Parathyroid adenoma (tissue), 2 donors: ENCODE data around the gene C14orf180.

Experiments used
- H2AFZ ChIP-seq: fragments of 300-600 bp; sonication (generic); one replicate; pipeline ENCODE4 v1.7.0; 2017; ENCODE audit warnings: antibody characterized with exemption, mild to moderate bottlenecking
- H3K27ac ChIP-seq: fragments of 300-600 bp; sonication (generic); one replicate; pipeline ENCODE4 v1.7.0; 2017
- H3K27me3 ChIP-seq: fragments of 300-600 bp; sonication (generic); one replicate; pipeline ENCODE4 v1.7.0; 2017; ENCODE audit warnings: low read length; ENCODE audit not compliant: control insufficient read depth, insufficient read depth
- H3K36me3 ChIP-seq: fragments of 300-600 bp; sonication (generic); one replicate; pipeline ENCODE4 v1.7.0; 2017; ENCODE audit warnings: low read length; ENCODE audit not compliant: control insufficient read depth, insufficient read depth
- H3K4me1 ChIP-seq: fragments of 300-600 bp; sonication (generic); one replicate; pipeline ENCODE4 v1.7.0; 2017; ENCODE audit warnings: control low read depth
- H3K4me2 ChIP-seq: fragments of 300-600 bp; sonication (generic); one replicate; pipeline ENCODE4 v1.7.0; 2017; ENCODE audit warnings: low read length
- H3K4me3 ChIP-seq: fragments of 300-600 bp; sonication (generic); one replicate; pipeline ENCODE4 v1.7.0; 2017; ENCODE audit warnings: low read depth, low read length
- H3K79me2 ChIP-seq: fragments of 300-600 bp; sonication (generic); one replicate; pipeline ENCODE4 v1.7.0; 2017; ENCODE audit warnings: control low read depth
- H3K9ac ChIP-seq: fragments of 300-600 bp; sonication (generic); one replicate; pipeline ENCODE4 v1.7.0; 2017; ENCODE audit warnings: mild to moderate bottlenecking
- H3K9me3 ChIP-seq: fragments of 300-600 bp; sonication (generic); one replicate; pipeline ENCODE4 v1.7.0; 2017; ENCODE audit warnings: low read length; ENCODE audit not compliant: control insufficient read depth
- CTCF ChIP-seq: fragments of 300-600 bp; sonication (generic); IDR thresholded peaks from one replicate; pipeline ENCODE4 v1.7.0; 2017; ENCODE audit warnings: antibody characterized with exemption, mild to moderate bottlenecking
- donor health status: primary hyperparathyroidism.

The C14orf180 gene

GRCh38 chr14:104556256-104557021, 23.1 kb upstream of the C14orf180 start:
- no peaks in the 10 kb centered on the region for H3K27me3 ChIP-seq

GRCh38 chr14:104557086-104557485, 22.5 kb upstream of the C14orf180 start:
- Histone ChIP-seq H3K9me3 (no peaks in the 10 kb centered on the region), H3K27me3 (no peaks in the 10 kb centered on the region), H3K4me1 (no peaks in the 10 kb centered on the region), H2AFZ (no peak overlapping the region), H3K4me3 (no peak overlapping the region), H3K4me2 (no peak overlapping the region), H3K9ac (no peak overlapping the region), H3K79me2 (no peaks in the 10 kb centered on the region), H3K36me3 (no peaks in the 10 kb centered on the region), H3K27ac (no peak overlapping the region)
- TF ChIP-seq CTCF: no peak

More at GRCh38 chr14:104556256-104557021, 23.1 kb upstream of the C14orf180 start:
- Histone ChIP-seq H3K9ac (no peak overlapping the region), H3K4me3 (no peak overlapping the region), H3K36me3 (no peaks in the 10 kb centered on the region), H2AFZ (no peak overlapping the region), H3K9me3 (no peaks in the 10 kb centered on the region), H3K4me1 (no peaks in the 10 kb centered on the region), H3K4me2 (no peak overlapping the region), H3K79me2 (no peaks in the 10 kb centered on the region), H3K27ac (no peak overlapping the region)
- TF ChIP-seq CTCF: no peak

DNA sequence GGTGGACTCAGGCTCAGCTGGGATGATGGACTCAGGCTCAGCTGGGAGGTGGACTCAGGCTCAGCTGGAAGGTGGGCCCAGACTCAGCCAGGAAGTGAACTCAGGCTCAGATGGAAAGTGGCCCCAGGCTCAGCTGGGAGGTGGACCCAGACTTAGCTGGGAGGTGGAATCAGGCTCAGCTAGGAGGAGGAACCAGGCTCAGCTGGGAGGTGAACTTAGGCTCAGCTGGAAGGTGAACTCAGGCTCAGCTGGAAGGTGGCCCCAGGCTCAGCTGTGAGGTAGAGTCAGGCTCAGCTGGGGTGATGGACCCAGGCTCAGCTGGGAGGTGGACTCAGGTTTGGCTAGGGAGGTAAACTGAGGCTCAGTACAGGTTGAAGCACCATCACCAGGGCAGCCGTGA, 21.8 kb upstream of the C14orf180 start:
- Histone ChIP-seq H3K4me2 (no peak overlapping the region), H3K27me3 (no peaks in the 10 kb centered on the region), H3K9ac (no peak overlapping the region), H3K36me3 (no peaks in the 10 kb centered on the region), H3K27ac (no peak overlapping the region), H3K9me3 (no peaks in the 10 kb centered on the region), H2AFZ (no peak overlapping the region), H3K4me3 (no peak overlapping the region), H3K4me1 (no peaks in the 10 kb centered on the region), H3K79me2 (no peaks in the 10 kb centered on the region)
- TF ChIP-seq CTCF: no peak

GRCh38 chr14:104558231-104559027, 21.1 kb upstream of the C14orf180 start:
- no peak overlapping the region for H3K4me2 ChIP-seq
- no peak overlapping the region for H2AFZ ChIP-seq
- H3K4me3 ChIP-seq: no peak overlapping the region
- H3K36me3 ChIP-seq: no peaks in the 10 kb centered on the region
- no peak overlapping the region for H3K27ac ChIP-seq
- H3K79me2 ChIP-seq: no peaks in the 10 kb centered on the region
- no peaks in the 10 kb centered on the region for H3K4me1 ChIP-seq
- TF ChIP-seq CTCF: no peak
- H3K27me3 ChIP-seq: no peaks in the 10 kb centered on the region
- no peaks in the 10 kb centered on the region for H3K9me3 ChIP-seq
- no peak overlapping the region for H3K9ac ChIP-seq
